ENCODE measurements around the gene C1QC. TPM values are rescaled to one million over a fixed set of nuclear protein-coding genes. Genes with fewer than 3 reads are reported as not detected.
"Not testable (repeated sequence)": the region's sequence is repeated elsewhere in the genome, so short reads cannot be mapped to it uniquely, and the experiment has no call there.

The C1QC gene
- total RNA-seq, 1 experiment from 2014 or later = not detected

DNA sequence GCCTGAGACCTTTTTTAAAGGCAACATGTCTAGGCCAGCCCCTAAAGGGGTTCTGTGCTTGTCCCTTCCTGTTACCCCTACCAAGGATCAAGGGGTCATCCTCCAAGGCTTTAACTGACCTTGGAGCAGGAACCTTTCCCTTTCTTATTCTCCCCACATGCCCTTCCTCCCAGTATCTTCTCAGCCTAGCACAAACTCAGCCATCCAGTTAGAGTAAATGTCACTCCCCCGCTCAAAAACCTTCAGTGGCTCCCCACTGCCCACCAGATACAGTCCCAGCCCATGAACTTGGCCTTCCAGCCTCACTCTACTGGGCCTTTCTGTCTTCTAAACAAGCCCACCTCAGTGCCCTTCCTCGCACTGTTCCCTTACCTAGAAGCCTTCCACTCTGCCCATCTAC lies 18.4 kb downstream of the C1QC start:
- Histone ChIP-seq H3K9me3 (ENCODE audit: low read length) (no peaks in the 10 kb centered on the region), H3K9me2 (replicated peaks; ENCODE audit: insufficient read depth, low read length) (no peaks in the 10 kb centered on the region), H3K4me3 (ENCODE audit: low read length) (no peak overlapping the region), H3K4me2 (ENCODE audit: low read depth, low read length, poor library complexity, severe bottlenecking) (no peak overlapping the region), H3K9ac (ENCODE audit: low read length) (no peak overlapping the region), H3K36me3 (ENCODE audit: insufficient read depth, low read length) (no peaks in the 10 kb centered on the region), H3K4me1 (ENCODE audit: low read length) (no peaks in the 10 kb centered on the region), H2AFZ (ENCODE audit: low read length) (no peak overlapping the region), H3K27me3 (ENCODE audit: low read length) (no peaks in the 10 kb centered on the region), H3K79me2 (ENCODE audit: low read length) (no peaks in the 10 kb centered on the region), H3K27ac (ENCODE audit: low read length) (no peak overlapping the region), H4K20me1 (ENCODE audit: insufficient read depth, low read depth, low read length) (no peaks in the 10 kb centered on the region)
- DNase-seq = no peak

- Histone ChIP-seq H4K20me1 (ENCODE audit: insufficient read depth, low read depth, low read length) (no peaks in the 10 kb centered on the region), H3K79me2 (ENCODE audit: low read length) (no peaks in the 10 kb centered on the region), H3K4me3 (ENCODE audit: low read length) (no peak overlapping the region), H3K4me2 (ENCODE audit: low read depth, low read length, poor library complexity, severe bottlenecking) (no peak overlapping the region), H3K4me1 (ENCODE audit: low read length) (no peaks in the 10 kb centered on the region), H2AFZ (ENCODE audit: low read length) (no peak overlapping the region), H3K27ac (ENCODE audit: low read length) (no peak overlapping the region), H3K9ac (ENCODE audit: low read length) (no peak overlapping the region), H3K9me2 (replicated peaks; ENCODE audit: insufficient read depth, low read length) (no peaks in the 10 kb centered on the region), H3K27me3 (ENCODE audit: low read length) (no peaks in the 10 kb centered on the region), H3K9me3 (ENCODE audit: low read length) (no peaks in the 10 kb centered on the region), H3K36me3 (ENCODE audit: insufficient read depth, low read length) (no peaks in the 10 kb centered on the region)
- peak; percentile 93 for DNase-seq
Measured at GRCh38 chr1:22662318-22662717, 18.9 kb downstream of the C1QC start.

- Histone ChIP-seq H3K4me1 (ENCODE audit: low read length) (no peaks in the 10 kb centered on the region), H3K27me3 (ENCODE audit: low read length) (no peaks in the 10 kb centered on the region), H3K9me3 (ENCODE audit: low read length) (no peaks in the 10 kb centered on the region), H3K27ac (ENCODE audit: low read length) (no peak overlapping the region), H3K79me2 (ENCODE audit: low read length) (no peaks in the 10 kb centered on the region), H3K9ac (ENCODE audit: low read length) (no peak overlapping the region), H3K4me3 (ENCODE audit: low read length) (no peak overlapping the region), H4K20me1 (ENCODE audit: insufficient read depth, low read depth, low read length) (no peaks in the 10 kb centered on the region), H3K9me2 (replicated peaks; ENCODE audit: insufficient read depth, low read length) (no peaks in the 10 kb centered on the region), H2AFZ (ENCODE audit: low read length) (no peak overlapping the region), H3K36me3 (ENCODE audit: insufficient read depth, low read length) (no peaks in the 10 kb centered on the region), H3K4me2 (ENCODE audit: low read depth, low read length, poor library complexity, severe bottlenecking) (no peak overlapping the region)
- DNase-seq = no peak
Measured at GRCh38 chr1:22662986-22663408, 19.6 kb downstream of the C1QC start.

- peak; percentile 53 for DNase-seq
- no peak overlapping the region for H3K4me3 ChIP-seq (ENCODE audit: low read length)
- no peaks in the 10 kb centered on the region for H3K27me3 ChIP-seq (ENCODE audit: low read length)
- no peaks in the 10 kb centered on the region for H4K20me1 ChIP-seq (ENCODE audit: insufficient read depth, low read depth, low read length)
- no peak overlapping the region for H3K4me2 ChIP-seq (ENCODE audit: low read depth, low read length, poor library complexity, severe bottlenecking)
- no peak overlapping the region for H3K27ac ChIP-seq (ENCODE audit: low read length)
- no peaks in the 10 kb centered on the region for H3K9me2 ChIP-seq (replicated peaks; ENCODE audit: insufficient read depth, low read length)
- no peaks in the 10 kb centered on the region for H3K4me1 ChIP-seq (ENCODE audit: low read length)
- H3K9me3 ChIP-seq (ENCODE audit: low read length) = no peaks in the 10 kb centered on the region
- no peaks in the 10 kb centered on the region for H3K79me2 ChIP-seq (ENCODE audit: low read length)
- H2AFZ ChIP-seq (ENCODE audit: low read length) = no peak overlapping the region
- H3K36me3 ChIP-seq (ENCODE audit: insufficient read depth, low read length) = no peaks in the 10 kb centered on the region
- no peak overlapping the region for H3K9ac ChIP-seq (ENCODE audit: low read length)
Measured at GRCh38 chr1:22665752-22666151, 22.3 kb downstream of the C1QC start.

DNA sequence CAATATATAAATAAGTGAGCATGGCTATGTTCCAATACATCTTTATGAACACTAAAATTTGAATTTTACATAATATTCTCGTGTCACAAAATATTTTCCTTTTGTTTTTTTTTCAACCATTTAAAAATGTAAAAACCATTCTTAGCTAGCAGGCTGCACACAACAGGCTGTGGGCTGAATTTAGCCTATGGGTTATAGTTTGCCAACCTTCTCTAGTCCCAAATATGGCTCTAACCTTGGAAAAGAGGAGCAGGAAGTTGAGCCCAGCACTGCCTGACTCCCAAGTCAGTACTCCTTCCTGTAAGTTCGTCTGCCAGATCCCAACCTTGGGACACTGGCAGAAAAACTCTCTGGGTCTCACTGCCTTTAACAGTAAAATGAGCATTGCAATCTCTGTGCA lies 23.0 kb downstream of the C1QC start:
- H2AFZ ChIP-seq (ENCODE audit: low read length) = no peak overlapping the region
- no peaks in the 10 kb centered on the region for H3K27me3 ChIP-seq (ENCODE audit: low read length)
- H4K20me1 ChIP-seq (ENCODE audit: insufficient read depth, low read depth, low read length) = no peaks in the 10 kb centered on the region
- no peak overlapping the region for H3K9ac ChIP-seq (ENCODE audit: low read length)
- no peak overlapping the region for H3K27ac ChIP-seq (ENCODE audit: low read length)
- H3K4me3 ChIP-seq (ENCODE audit: low read length) = no peak overlapping the region
- no peak overlapping the region for H3K4me2 ChIP-seq (ENCODE audit: low read depth, low read length, poor library complexity, severe bottlenecking)
- no peaks in the 10 kb centered on the region for H3K9me3 ChIP-seq (ENCODE audit: low read length)
- H3K4me1 ChIP-seq (ENCODE audit: low read length) = no peaks in the 10 kb centered on the region
- no peaks in the 10 kb centered on the region for H3K9me2 ChIP-seq (replicated peaks; ENCODE audit: insufficient read depth, low read length)
- H3K36me3 ChIP-seq (ENCODE audit: insufficient read depth, low read length) = no peaks in the 10 kb centered on the region
- no peaks in the 10 kb centered on the region for H3K79me2 ChIP-seq (ENCODE audit: low read length)
- no peak for DNase-seq

GRCh38 chr1:22668840-22669239 lies 25.4 kb downstream of the C1QC start:
- H3K4me1 ChIP-seq (ENCODE audit: low read length); H3K4me3 ChIP-seq (ENCODE audit: low read length); H3K9me3 ChIP-seq (ENCODE audit: low read length); H2AFZ ChIP-seq (ENCODE audit: low read length); H3K36me3 ChIP-seq (ENCODE audit: insufficient read depth, low read length); DNase-seq; H3K9me2 ChIP-seq (replicated peaks; ENCODE audit: insufficient read depth, low read length); H3K79me2 ChIP-seq (ENCODE audit: low read length); H3K9ac ChIP-seq (ENCODE audit: low read length); H3K27me3 ChIP-seq (ENCODE audit: low read length); H3K27ac ChIP-seq (ENCODE audit: low read length); H3K4me2 ChIP-seq (ENCODE audit: low read depth, low read length, poor library complexity, severe bottlenecking); H4K20me1 ChIP-seq (ENCODE audit: insufficient read depth, low read depth, low read length): not testable (repeated sequence)

GRCh38 chr1:22670352-22670975 lies 27.0 kb downstream of the C1QC start:
- no peaks in the 10 kb centered on the region for H3K9me3 ChIP-seq (ENCODE audit: low read length)
- no peaks in the 10 kb centered on the region for H3K9me2 ChIP-seq (replicated peaks; ENCODE audit: insufficient read depth, low read length)
- H3K4me1 ChIP-seq (ENCODE audit: low read length) = no peaks in the 10 kb centered on the region
- no peak overlapping the region for H3K4me2 ChIP-seq (ENCODE audit: low read depth, low read length, poor library complexity, severe bottlenecking)
- H3K9ac ChIP-seq (ENCODE audit: low read length) = no peak overlapping the region
- no peak overlapping the region for H2AFZ ChIP-seq (ENCODE audit: low read length)
- DNase-seq = no peak
- H3K27ac ChIP-seq (ENCODE audit: low read length) = no peak overlapping the region
- H3K79me2 ChIP-seq (ENCODE audit: low read length) = no peaks in the 10 kb centered on the region
- H3K36me3 ChIP-seq (ENCODE audit: insufficient read depth, low read length) = no peaks in the 10 kb centered on the region
- H3K4me3 ChIP-seq (ENCODE audit: low read length) = no peak overlapping the region
- no peaks in the 10 kb centered on the region for H4K20me1 ChIP-seq (ENCODE audit: insufficient read depth, low read depth, low read length)
- H3K27me3 ChIP-seq (ENCODE audit: low read length) = no peaks in the 10 kb centered on the region

GRCh38 chr1:22671999-22672398 lies 28.6 kb downstream of the C1QC start:
- H3K36me3 ChIP-seq (ENCODE audit: insufficient read depth, low read length) = no peaks in the 10 kb centered on the region
- H3K27me3 ChIP-seq (ENCODE audit: low read length) = no peaks in the 10 kb centered on the region
- H3K9me3 ChIP-seq (ENCODE audit: low read length) = no peaks in the 10 kb centered on the region
- no peak overlapping the region for H3K4me3 ChIP-seq (ENCODE audit: low read length)
- no peak overlapping the region for H3K9ac ChIP-seq (ENCODE audit: low read length)
- no peaks in the 10 kb centered on the region for H3K9me2 ChIP-seq (replicated peaks; ENCODE audit: insufficient read depth, low read length)
- no peaks in the 10 kb centered on the region for H3K4me1 ChIP-seq (ENCODE audit: low read length)
- no peak overlapping the region for H3K27ac ChIP-seq (ENCODE audit: low read length)
- no peaks in the 10 kb centered on the region for H3K79me2 ChIP-seq (ENCODE audit: low read length)
- no peak overlapping the region for H3K4me2 ChIP-seq (ENCODE audit: low read depth, low read length, poor library complexity, severe bottlenecking)
- DNase-seq = no peak
- no peak overlapping the region for H2AFZ ChIP-seq (ENCODE audit: low read length)
- H4K20me1 ChIP-seq (ENCODE audit: insufficient read depth, low read depth, low read length) = no peaks in the 10 kb centered on the region
